PC-9 (cell line): ENCODE measurements around the gene AGAP1. TPM values are rescaled to one million over a fixed set of nuclear protein-coding genes. Genes with fewer than 3 reads are reported as not detected.

Experiments
- BruUV-seq: library from RNA; stranded (reverse); fragments of 400-500 nt; replicated peaks from 2 replicates; lab custom pipeline; 2021; lab: Mats Ljungman, UMichigan
- CTCF ChIA-PET: fragments of 300-600 bp; sonication (Branson Sonifier 250); formaldehyde crosslinking; loops from one replicate; lab custom pipeline; 2022; ENCODE audit warnings: antibody characterized with exemption; lab: Charles Lee
- POLR2A ChIA-PET: fragments of 300-600 bp; sonication (Branson Sonifier 250); formaldehyde crosslinking; loops from one replicate; lab custom pipeline; 2022; ENCODE audit warnings: antibody characterized with exemption; ENCODE audit not compliant: unreplicated experiment; lab: Charles Lee
- DNase-seq, 2 experiments: peaks; one replicate each; pipeline versions ENCODE4 v3.0.0 to v3.0.0-alpha.2; 2015 to 2022; ENCODE audit warnings: mixed read lengths in 1 of 2
- H2AFZ ChIP-seq: fragments of 200-600 bp; sonication (generic); 2 replicates; pipeline ENCODE4 v1.8.1; 2017; ENCODE audit warnings: antibody characterized with exemption
- H3F3A ChIP-seq: fragments of 200-600 bp; sonication (generic); 2 replicates; pipeline ENCODE4 v1.8.1; 2017; ENCODE audit warnings: antibody characterized with exemption, mild to moderate bottlenecking, low read depth; ENCODE audit not compliant: insufficient read depth
- H3K27ac ChIP-seq: fragments of 200-600 bp; sonication (generic); 2 replicates; pipeline ENCODE4 v1.6.1; 2016; ENCODE audit warnings: mixed run types
- H3K27me3 ChIP-seq: fragments of 200-600 bp; sonication (generic); 2 replicates; pipeline ENCODE4 v1.6.1; 2016; ENCODE audit warnings: low read depth, mixed run types; ENCODE audit not compliant: insufficient read depth
- H3K36me3 ChIP-seq: fragments of 200-600 bp; sonication (generic); 2 replicates; pipeline ENCODE4 v1.6.1; 2016; ENCODE audit warnings: low read depth, mixed run types
- H3K4me1 ChIP-seq: fragments of 200-600 bp; sonication (generic); replicated peaks from 2 replicates; pipeline ENCODE4 v1.6.1; 2016; ENCODE audit warnings: mixed run types; ENCODE audit not compliant: insufficient read depth
- H3K4me2 ChIP-seq: fragments of 200-600 bp; sonication (generic); 2 replicates; pipeline ENCODE4 v1.6.1; 2017; ENCODE audit warnings: mixed run types
- H3K4me3 ChIP-seq: fragments of 200-600 bp; sonication (generic); 2 replicates; pipeline ENCODE4 v1.6.1; 2016; ENCODE audit warnings: mixed run types
- H3K79me2 ChIP-seq: fragments of 200-600 bp; sonication (generic); 2 replicates; pipeline ENCODE4 v1.6.1; 2017; ENCODE audit warnings: low read depth, mixed run types
- H3K9me2 ChIP-seq: fragments of 200-600 bp; sonication (generic); 2 replicates; pipeline ENCODE4 v1.8.1; 2017; ENCODE audit warnings: mild to moderate bottlenecking; ENCODE audit not compliant: insufficient read depth
- H3K9me3 ChIP-seq: fragments of 200-600 bp; sonication (generic); 2 replicates; pipeline ENCODE4 v1.8.1; 2016; ENCODE audit warnings: low read depth; ENCODE audit not compliant: insufficient read depth
- H4K20me1 ChIP-seq: fragments of 200-600 bp; sonication (generic); 2 replicates; pipeline ENCODE4 v1.8.1; 2017; ENCODE audit not compliant: insufficient read depth
- EZH2 ChIP-seq: fragments of 200-600 bp; sonication (generic); IDR thresholded peaks from 2 replicates; pipeline ENCODE4 v1.8.0; 2017; ENCODE audit warnings: antibody characterized with exemption, low read depth
- intact Hi-C: fragments of 100-400 bp; cut with micrococcal nuclease; formaldehyde crosslinking; loops from one replicate; pipeline ENCODE4 v1.10.0; 2022; ENCODE audit not compliant: unreplicated experiment
- total RNA-seq: library from RNA; stranded (reverse); gene quantifications from 2 replicates; pipeline ENCODE4 v1.2.3, GENCODE V29; 2021
- TF ChIP-seq, protein P1 (sequence below): fragments of 200-600 bp; sonication (generic); conservative IDR thresholded peaks from 2 replicates; pipeline ENCODE4 v1.6.1; 2017; ENCODE audit warnings: mixed run types, antibody characterized with exemption, mild to moderate bottlenecking, moderate library complexity

Gene AGAP1
- total RNA-seq, 1 experiment from 2014 or later = 91.4 TPM

DNA sequence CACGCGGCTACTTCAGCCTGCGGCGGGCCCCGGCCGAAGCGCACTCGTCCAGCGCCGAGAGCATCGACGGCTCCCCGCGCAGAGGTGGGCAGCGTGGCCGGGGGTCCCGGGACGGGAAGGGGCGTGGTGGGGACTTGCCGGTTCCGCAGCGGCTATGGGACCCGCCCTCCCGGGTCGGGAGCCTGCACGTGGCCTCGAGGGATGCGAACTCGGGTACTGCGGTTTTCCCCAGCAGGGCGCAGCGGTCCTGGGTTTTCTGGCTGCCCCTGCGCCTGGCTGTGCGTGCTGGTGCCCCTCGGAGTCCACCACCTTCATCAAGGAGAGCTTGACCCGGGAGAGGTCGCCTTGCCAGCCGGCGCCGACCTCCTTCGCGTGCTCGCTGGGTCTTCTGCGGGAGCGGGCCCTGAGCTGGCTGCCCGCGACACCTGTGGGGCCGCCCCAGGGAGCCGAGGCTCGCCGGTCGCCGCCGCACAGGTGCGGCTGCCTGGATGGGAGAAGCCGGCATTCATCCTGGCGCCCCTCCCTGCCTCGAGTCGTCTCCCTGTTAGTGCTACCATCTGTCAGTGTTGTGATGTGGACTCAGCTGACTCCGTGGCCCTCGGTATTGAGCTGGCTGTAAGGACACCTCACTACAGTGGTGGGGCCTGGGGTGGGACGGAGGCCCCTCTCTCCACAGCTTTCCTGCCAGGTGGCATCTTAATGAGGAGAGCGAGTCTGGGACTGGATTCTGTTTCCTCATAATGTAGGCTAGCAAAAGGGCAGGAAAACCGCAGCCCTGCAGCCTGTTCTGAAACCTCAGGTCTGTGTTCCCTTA, 177.3 kb downstream of the AGAP1 start:
- intact Hi-C loops = loop anchor here (1.0 to 10.0 kb wide), 4 partner anchors 56 to 166 kb away; no protein-coding TSS in a partner anchor
- peaks cover 63% of the 10 kb centered on the region for H4K20me1 ChIP-seq
- CTCF ChIA-PET = interaction anchor here (0.5 to 0.9 kb wide), 4 partner anchors 38 to 456 kb away, joined by 3 to 11 read pairs (median 4); no protein-coding TSS in a partner anchor
- peak overlapping the region; percentile 88 for H3K4me2 ChIP-seq
- H3F3A ChIP-seq = peaks cover 40% of the 10 kb centered on the region; the same call in 1 of the 2 replicates
- H3K9me2 ChIP-seq = no peaks in the 10 kb centered on the region
- peak in 1 of 2 experiments; percentile 44 for DNase-seq
- TF ChIP-seq EZH2 = no peak
- TF ChIP-seq, protein P1, sequence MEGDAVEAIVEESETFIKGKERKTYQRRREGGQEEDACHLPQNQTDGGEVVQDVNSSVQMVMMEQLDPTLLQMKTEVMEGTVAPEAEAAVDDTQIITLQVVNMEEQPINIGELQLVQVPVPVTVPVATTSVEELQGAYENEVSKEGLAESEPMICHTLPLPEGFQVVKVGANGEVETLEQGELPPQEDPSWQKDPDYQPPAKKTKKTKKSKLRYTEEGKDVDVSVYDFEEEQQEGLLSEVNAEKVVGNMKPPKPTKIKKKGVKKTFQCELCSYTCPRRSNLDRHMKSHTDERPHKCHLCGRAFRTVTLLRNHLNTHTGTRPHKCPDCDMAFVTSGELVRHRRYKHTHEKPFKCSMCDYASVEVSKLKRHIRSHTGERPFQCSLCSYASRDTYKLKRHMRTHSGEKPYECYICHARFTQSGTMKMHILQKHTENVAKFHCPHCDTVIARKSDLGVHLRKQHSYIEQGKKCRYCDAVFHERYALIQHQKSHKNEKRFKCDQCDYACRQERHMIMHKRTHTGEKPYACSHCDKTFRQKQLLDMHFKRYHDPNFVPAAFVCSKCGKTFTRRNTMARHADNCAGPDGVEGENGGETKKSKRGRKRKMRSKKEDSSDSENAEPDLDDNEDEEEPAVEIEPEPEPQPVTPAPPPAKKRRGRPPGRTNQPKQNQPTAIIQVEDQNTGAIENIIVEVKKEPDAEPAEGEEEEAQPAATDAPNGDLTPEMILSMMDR = no peak; the same call in 1 of the 2 replicates
- H3K79me2 ChIP-seq = peaks cover 86% of the 10 kb centered on the region
- no peaks in the 10 kb centered on the region for H3K9me3 ChIP-seq
- POLR2A ChIA-PET = no interaction called here
- peaks cover 65% of the 10 kb centered on the region for H3K4me1 ChIP-seq
- H3K27ac ChIP-seq = 0 out of 2 replicates have a peak overlapping the region, but pooled peaks have one; percentile 13
- H2AFZ ChIP-seq = no peak overlapping the region; the same call in 1 of the 2 replicates
- H3K36me3 ChIP-seq = no peaks in the 10 kb centered on the region
- peak overlapping the region; percentile 69 for H3K4me3 ChIP-seq
- no peaks in the 10 kb centered on the region for H3K27me3 ChIP-seq
- no TSS peak for BruUV-seq

DNA sequence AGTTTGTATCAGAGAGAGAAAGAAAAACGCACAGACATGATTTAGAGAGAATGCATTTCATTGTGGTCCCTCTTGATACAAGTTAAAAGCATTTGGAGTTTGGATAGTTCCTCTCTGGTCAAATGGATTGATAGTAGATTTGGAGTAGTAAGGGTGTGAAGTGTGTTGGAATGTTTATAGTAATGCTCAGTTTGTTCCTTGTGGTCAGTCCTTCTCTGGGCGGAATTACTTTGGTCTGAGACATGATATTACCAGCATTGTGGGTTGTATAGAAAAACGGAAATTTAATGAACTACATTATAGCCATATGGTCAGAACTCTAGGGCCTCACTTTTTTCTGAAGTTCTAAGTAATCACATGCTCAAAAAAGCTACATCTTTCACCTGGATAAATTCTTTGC, 178.9 kb downstream of the AGAP1 start:
- Histone ChIP-seq H3F3A (peaks cover 52% of the 10 kb centered on the region), H3K27ac (no peak overlapping the region), H3K79me2 (peaks cover 87% of the 10 kb centered on the region), H3K9me3 (no peaks in the 10 kb centered on the region), H3K4me1 (peaks cover 77% of the 10 kb centered on the region), H3K27me3 (no peaks in the 10 kb centered on the region), H2AFZ (no peak overlapping the region), H3K4me3 (peak overlapping the region; percentile 69; the same call in 1 of the 2 replicates), H4K20me1 (peaks cover 53% of the 10 kb centered on the region), H3K36me3 (no peaks in the 10 kb centered on the region), H3K4me2 (peak overlapping the region; percentile 88), H3K9me2 (no peaks in the 10 kb centered on the region)
- BruUV-seq = no TSS peak
- intact Hi-C loops = loop anchor here (5.0 to 10.0 kb wide), 2 partner anchors 55 to 168 kb away; no protein-coding TSS in a partner anchor
- DNase-seq = no peak
- TF ChIP-seq, protein P1 = no peak
- TF ChIP-seq EZH2 = no peak
- ChIA-PET POLR2A (no interaction called here), CTCF (interaction anchor here (0.6 kb wide), 1 partner anchor 11 kb away, joined by 3 read pairs; no protein-coding TSS in a partner anchor)

GRCh38 chr2:235674146-235674545, 180.3 kb downstream of the AGAP1 start:
- Histone ChIP-seq H3F3A (peaks cover 38% of the 10 kb centered on the region), H3K9me2 (no peaks in the 10 kb centered on the region), H3K27me3 (no peaks in the 10 kb centered on the region), H3K79me2 (peaks cover 87% of the 10 kb centered on the region), H3K9me3 (no peaks in the 10 kb centered on the region), H3K27ac (no peak overlapping the region), H4K20me1 (peaks cover 43% of the 10 kb centered on the region), H3K4me1 (peaks cover 70% of the 10 kb centered on the region), H3K4me3 (no peak overlapping the region), H2AFZ (no peak overlapping the region), H3K36me3 (no peaks in the 10 kb centered on the region), H3K4me2 (0 out of 2 replicates have a peak overlapping the region, but pooled peaks have one; percentile 88)
- ChIA-PET CTCF (no interaction called here), POLR2A (no interaction called here)
- no TSS peak for BruUV-seq
- TF ChIP-seq, protein P1 = no peak
- intact Hi-C loops = loop anchor here (5.0 to 10.0 kb wide), 2 partner anchors 53 to 169 kb away; no protein-coding TSS in a partner anchor
- DNase-seq = no peak
